ENCODE data around the gene KCNJ10. TPM values are rescaled to one million over a fixed set of nuclear protein-coding genes. Genes with fewer than 3 reads are reported as not detected.

KCNJ10 gene
- total and polyA plus RNA-seq, 8 donors = 0.27 to 0.72 (median 0.56) TPM; not detected in 1

DNA sequence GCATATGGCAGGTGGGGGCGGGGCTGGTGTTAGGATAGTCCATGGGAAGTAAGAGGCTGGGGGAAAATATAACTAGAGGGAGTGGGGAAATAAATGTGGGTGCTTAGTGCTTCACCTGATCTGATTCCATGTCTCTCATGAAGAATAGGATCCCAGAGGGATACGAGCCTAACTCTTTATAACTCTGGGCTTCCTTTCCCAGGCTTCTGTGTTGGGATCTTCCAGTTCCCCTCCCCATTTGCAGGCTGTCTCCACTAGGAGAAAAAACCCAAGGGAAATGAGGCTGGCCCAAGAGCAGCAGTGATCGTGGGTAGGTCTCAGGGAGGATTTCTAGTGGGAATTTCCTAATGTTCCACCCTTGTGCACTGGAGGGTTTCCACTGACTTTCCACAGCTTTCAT lies 13.0 kb upstream of the KCNJ10 start:
- H3K27me3 ChIP-seq = peaks cover 42 to 67% of the 10 kb centered on the region in 2 donors
- peaks cover 5 to 8% of the 10 kb centered on the region in 2 donors for H3K4me1 ChIP-seq
- no peak overlapping the region for H3K4me3 ChIP-seq
- DNase-seq (no peak), ATAC-seq (no peak)
- no peaks in the 10 kb centered on the region for H3K36me3 ChIP-seq
- TF ChIP-seq, protein P1, sequence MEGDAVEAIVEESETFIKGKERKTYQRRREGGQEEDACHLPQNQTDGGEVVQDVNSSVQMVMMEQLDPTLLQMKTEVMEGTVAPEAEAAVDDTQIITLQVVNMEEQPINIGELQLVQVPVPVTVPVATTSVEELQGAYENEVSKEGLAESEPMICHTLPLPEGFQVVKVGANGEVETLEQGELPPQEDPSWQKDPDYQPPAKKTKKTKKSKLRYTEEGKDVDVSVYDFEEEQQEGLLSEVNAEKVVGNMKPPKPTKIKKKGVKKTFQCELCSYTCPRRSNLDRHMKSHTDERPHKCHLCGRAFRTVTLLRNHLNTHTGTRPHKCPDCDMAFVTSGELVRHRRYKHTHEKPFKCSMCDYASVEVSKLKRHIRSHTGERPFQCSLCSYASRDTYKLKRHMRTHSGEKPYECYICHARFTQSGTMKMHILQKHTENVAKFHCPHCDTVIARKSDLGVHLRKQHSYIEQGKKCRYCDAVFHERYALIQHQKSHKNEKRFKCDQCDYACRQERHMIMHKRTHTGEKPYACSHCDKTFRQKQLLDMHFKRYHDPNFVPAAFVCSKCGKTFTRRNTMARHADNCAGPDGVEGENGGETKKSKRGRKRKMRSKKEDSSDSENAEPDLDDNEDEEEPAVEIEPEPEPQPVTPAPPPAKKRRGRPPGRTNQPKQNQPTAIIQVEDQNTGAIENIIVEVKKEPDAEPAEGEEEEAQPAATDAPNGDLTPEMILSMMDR (IDR thresholded peaks at IDR 0.05) = no peak
- no peaks in the 10 kb centered on the region for H3K9me3 ChIP-seq
- H3K27ac ChIP-seq = no peak overlapping the region
- intact Hi-C loops (cut with DNase I) = no loop called here

DNA sequence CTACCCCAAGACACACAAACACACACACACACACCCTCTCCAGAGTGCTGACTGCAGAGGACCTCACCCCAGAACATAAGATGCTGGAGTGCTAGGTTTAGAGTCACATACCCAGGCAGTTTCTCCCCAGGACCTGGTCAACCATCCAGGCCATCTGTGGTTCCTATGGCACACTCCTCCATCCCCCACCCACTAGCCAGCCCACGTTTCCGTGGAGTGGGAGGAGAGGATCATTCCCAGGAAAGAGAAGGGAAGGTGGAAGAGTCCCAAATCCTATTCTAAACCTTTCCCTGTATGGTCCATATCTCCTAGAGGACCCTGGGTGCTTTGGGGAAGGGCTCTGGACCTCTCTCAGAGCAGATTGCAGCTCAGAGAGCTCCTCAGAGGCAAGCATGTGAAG lies 12.5 kb upstream of the KCNJ10 start:
- no peak for ATAC-seq

DNA sequence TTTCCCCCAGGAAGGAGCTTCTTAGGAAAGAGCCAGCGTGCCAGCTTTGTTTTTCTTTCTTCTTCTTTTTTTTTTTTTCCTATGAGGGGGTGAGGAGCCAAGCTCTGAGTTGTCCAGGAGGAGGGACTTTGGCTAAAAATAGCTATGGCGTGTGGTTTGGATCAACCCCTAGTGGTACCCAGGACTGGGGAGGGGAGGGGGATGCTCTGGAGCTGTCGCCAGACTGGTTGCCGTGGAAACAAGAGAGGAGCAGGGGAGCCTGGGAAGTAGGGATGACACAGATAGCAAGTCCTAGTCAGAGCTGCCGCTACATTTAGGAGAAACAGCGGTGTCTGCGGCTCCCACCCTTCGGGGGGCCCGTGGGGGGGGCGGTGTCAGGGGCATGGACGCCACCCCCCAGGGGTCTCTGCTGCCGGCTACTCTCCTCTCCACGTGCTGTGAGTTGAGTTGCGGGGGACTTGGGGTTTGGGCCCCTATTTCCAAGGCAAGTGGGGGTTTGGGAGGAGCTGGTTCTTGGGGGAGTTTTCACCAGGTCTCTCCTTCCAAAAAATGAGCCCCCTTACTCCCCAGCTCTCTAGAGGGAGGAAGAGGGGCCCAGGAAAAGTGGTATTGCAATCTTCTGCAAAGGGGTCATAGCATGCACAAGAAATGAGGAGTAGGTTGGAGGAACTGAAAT lies 11.4 kb upstream of the KCNJ10 start, which contains the start of gene KCNJ9:
KCNJ9 (plus strand) TSS at position 278 of the 676 bp plus-strand sequence. CDS start 2,493 bp downstream, outside the sequence.
- ATAC-seq = no peak
- Histone ChIP-seq H3K27ac (no peak within 1 kb of the TSS), H3K27me3 (peaks cover 42 to 81% of the 10 kb centered on the region in 2 donors), H3K36me3 (no peaks in the 10 kb centered on the region), H3K4me3 (no peak within 1 kb of the TSS), H3K9me3 (no peaks in the 10 kb centered on the region), H3K4me1 (peaks cover 5 to 8% of the 10 kb centered on the region in 2 donors)
- TF ChIP-seq, protein P1 (IDR thresholded peaks at IDR 0.05) = no peak
- no peak for DNase-seq
- intact Hi-C loops (cut with DNase I) = no loop called here

More for the DNA sequence above, 12.5 kb upstream of the KCNJ10 start:
- TF ChIP-seq, protein P1 (IDR thresholded peaks at IDR 0.05) = no peak
- peaks cover 42 to 72% of the 10 kb centered on the region in 2 donors for H3K27me3 ChIP-seq
- H3K9me3 ChIP-seq = no peaks in the 10 kb centered on the region
- intact Hi-C loops (cut with DNase I) = no loop called here
- H3K4me3 ChIP-seq = no peak overlapping the region
- peaks cover 5 to 8% of the 10 kb centered on the region in 2 donors for H3K4me1 ChIP-seq
- H3K36me3 ChIP-seq = no peaks in the 10 kb centered on the region
- DNase-seq = no peak
- H3K27ac ChIP-seq = no peak overlapping the region

DNA sequence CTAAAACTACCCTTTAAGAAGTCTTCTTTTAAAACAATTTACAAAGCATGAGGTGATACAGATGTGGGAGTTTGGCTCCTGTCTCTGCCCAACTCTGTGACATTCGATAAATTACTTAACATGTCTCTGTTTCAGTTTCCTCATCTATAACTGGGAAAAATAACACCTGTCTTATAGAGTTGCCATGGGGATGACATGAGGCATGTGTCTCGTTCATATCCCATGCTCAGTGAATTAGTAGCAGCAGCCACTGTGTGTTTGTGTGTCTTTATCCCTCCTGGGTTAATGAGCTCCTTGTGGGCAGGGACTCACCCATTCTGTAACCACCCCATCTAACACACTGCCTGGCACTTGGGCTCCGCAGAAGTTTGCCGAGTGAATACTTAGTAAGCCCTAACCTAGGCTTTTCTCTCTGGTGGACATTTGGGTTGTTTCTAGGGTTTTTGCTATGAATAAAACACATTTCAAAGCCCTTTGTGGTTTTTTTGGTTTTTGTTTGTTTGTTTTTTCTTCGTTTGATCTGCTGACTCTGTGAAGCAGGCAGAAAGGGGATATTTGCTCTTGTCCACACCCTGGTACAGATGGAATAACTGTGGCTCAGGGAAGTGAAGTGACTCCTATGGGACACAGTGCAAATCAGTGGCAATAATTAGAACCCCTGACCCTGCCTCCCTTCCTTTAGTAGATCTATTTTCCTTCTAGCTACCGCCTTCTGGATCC lies 10.6 kb upstream of the KCNJ10 start:
- no peak overlapping the region for H3K27ac ChIP-seq
- TF ChIP-seq, protein P1 (IDR thresholded peaks at IDR 0.05) = no peak
- H3K36me3 ChIP-seq = no peaks in the 10 kb centered on the region
- no peak for ATAC-seq
- H3K27me3 ChIP-seq = peaks cover 42 to 89% of the 10 kb centered on the region in 2 donors
- peaks cover 5 to 17% of the 10 kb centered on the region in 2 donors for H3K4me1 ChIP-seq
- H3K4me3 ChIP-seq = no peak overlapping the region
- no peak for DNase-seq
- H3K9me3 ChIP-seq = no peaks in the 10 kb centered on the region
- intact Hi-C loops (cut with DNase I) = no loop called here

DNA sequence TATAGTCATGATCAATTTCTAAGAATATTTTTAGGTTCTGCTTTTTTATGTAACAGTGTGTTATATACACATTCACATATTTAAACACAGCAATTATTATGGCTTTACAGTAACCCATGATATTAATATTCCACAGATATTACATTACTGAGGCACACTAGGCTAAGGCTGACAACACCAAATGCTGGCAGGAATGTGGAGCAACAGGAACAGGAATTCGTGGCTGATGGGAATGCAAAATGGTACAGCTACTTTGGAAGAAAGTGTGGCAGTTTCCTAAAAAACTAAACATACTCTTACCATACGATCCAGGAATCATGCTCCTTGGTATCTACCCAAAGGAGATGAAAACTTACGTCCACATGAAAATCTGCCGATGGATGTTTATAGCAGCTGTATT lies 9.5 kb upstream of the KCNJ10 start:
- Histone ChIP-seq H3K4me1 (peaks cover 5 to 19% of the 10 kb centered on the region in 2 donors), H3K4me3 (no peak overlapping the region), H3K27ac (no peak overlapping the region), H3K27me3 (peaks cover 42 to 87% of the 10 kb centered on the region in 2 donors), H3K9me3 (no peaks in the 10 kb centered on the region), H3K36me3 (no peaks in the 10 kb centered on the region)
- DNase-seq = no peak
- TF ChIP-seq, protein P1 (IDR thresholded peaks at IDR 0.05) = no peak
- no peak for ATAC-seq
- intact Hi-C loops (cut with DNase I) = no loop called here
